AG09309 (cell line): ENCODE measurements around the gene RAB23.

Experiments
- DNase-seq: peaks from one replicate; pipeline ENCODE4 v3.0.0-alpha.2; 2010; ENCODE audit warnings: low read depth
- H3K4me3 ChIP-seq: 2 replicates; pipeline ENCODE4 v1.5.1; 2011; ENCODE audit warnings: mild to moderate bottlenecking, low read depth, low read length, moderate library complexity; ENCODE audit not compliant: control insufficient read depth
- CTCF ChIP-seq: IDR thresholded peaks from 2 replicates; pipeline ENCODE4 v1.5.1; 2011; ENCODE audit warnings: mild to moderate bottlenecking, low read depth, low read length, inconsistent platforms; ENCODE audit not compliant: insufficient read depth, control insufficient read depth; ENCODE audit errors: missing control alignments

The RAB23 gene

GRCh38 chr6:57221936-57222742, at the start of gene RAB23:
TSS of gene RAB23 (minus strand) at chr6:57222307. CDS start at chr6:57210380, 11,927 bp downstream.
- no peak for TF ChIP-seq CTCF
- no peak for DNase-seq
- peak within 1 kb of the TSS; percentile 98 for H3K4me3 ChIP-seq

GRCh38 chr6:57268294-57268640, 46.2 kb upstream of the RAB23 start:
- TF ChIP-seq CTCF, result no peak
- DNase-seq, result no peak
- no peak overlapping the region for H3K4me3 ChIP-seq

- peak; percentile 98 for DNase-seq
- no peak overlapping the region for H3K4me3 ChIP-seq
- peak; percentile 59 for TF ChIP-seq CTCF
Measured at GRCh38 chr6:57267586-57268293, 45.6 kb upstream of the RAB23 start.

GRCh38 chr6:57265755-57266221, 43.7 kb upstream of the RAB23 start:
- DNase-seq, result no peak
- no peak overlapping the region for H3K4me3 ChIP-seq
- TF ChIP-seq CTCF, result no peak

- DNase-seq, result no peak
- no peak overlapping the region for H3K4me3 ChIP-seq
- no peak for TF ChIP-seq CTCF
Measured at GRCh38 chr6:57263739-57264138, 41.6 kb upstream of the RAB23 start.

- no peak overlapping the region for H3K4me3 ChIP-seq
- peak; percentile 89 for DNase-seq
- no peak for TF ChIP-seq CTCF
Measured at GRCh38 chr6:57262901-57263694, 41.0 kb upstream of the RAB23 start.
